Activated CD8-positive, alpha-beta T cell treated with anti-CD3 and anti-CD28 coated beads, Interleukin-2, amount 10 ng/mL, durations not matched to agents 7 days and 5 days (primary cell): ENCODE results near the gene NHLRC4. TPM values are rescaled to one million over a fixed set of nuclear protein-coding genes. Genes with fewer than 3 reads are reported as not detected.

Experiments
- ATAC-seq: fragments of 150-1000 bp; cut with Tn5 transposase; one replicate; pipeline ENCODE4 v1.10.0; 2021; ENCODE audit warnings: moderate library complexity
- CTCF ChIA-PET: fragments of 350-600 bp; sonication (Branson Sonifier 250); formaldehyde crosslinking; loops from one replicate; lab custom pipeline; 2021; ENCODE audit warnings: antibody characterized with exemption; lab: Charles Lee
- POLR2A ChIA-PET: fragments of 350-600 bp; sonication (Branson Sonifier 250); formaldehyde crosslinking; loops from one replicate; lab custom pipeline; 2021; ENCODE audit warnings: antibody characterized with exemption; lab: Charles Lee
- DNase-seq: peaks from one replicate; pipeline ENCODE4 v3.0.0-alpha.2; 2020
- H3K27ac Mint-ChIP-seq: one replicate; pipeline ENCODE4 v1.8.0; 2021; ENCODE audit warnings: mild to moderate bottlenecking, mixed read lengths
- H3K27me3 Mint-ChIP-seq: one replicate; pipeline ENCODE4 v1.8.0; 2021; ENCODE audit warnings: low read depth, mixed read lengths
- H3K36me3 Mint-ChIP-seq: one replicate; pipeline ENCODE4 v1.8.0; 2021; ENCODE audit warnings: low read depth, mixed read lengths
- H3K4me1 Mint-ChIP-seq: one replicate; pipeline ENCODE4 v1.8.0; 2021; ENCODE audit warnings: low read depth, mixed read lengths
- H3K4me3 Mint-ChIP-seq: one replicate; pipeline ENCODE4 v1.8.0; 2021; ENCODE audit warnings: mild to moderate bottlenecking, mixed read lengths
- H3K9me3 Mint-ChIP-seq: one replicate; pipeline ENCODE4 v1.8.0; 2022; ENCODE audit warnings: mixed read lengths; ENCODE audit not compliant: insufficient read depth
- total RNA-seq, 2 experiments: library from RNA; stranded (reverse); gene quantifications; one replicate each; pipeline ENCODE4 v1.2.3, GENCODE V29; 2021

NHLRC4 gene
- total RNA-seq, 2 experiments from 2014 or later: 1.6 TPM

DNA sequence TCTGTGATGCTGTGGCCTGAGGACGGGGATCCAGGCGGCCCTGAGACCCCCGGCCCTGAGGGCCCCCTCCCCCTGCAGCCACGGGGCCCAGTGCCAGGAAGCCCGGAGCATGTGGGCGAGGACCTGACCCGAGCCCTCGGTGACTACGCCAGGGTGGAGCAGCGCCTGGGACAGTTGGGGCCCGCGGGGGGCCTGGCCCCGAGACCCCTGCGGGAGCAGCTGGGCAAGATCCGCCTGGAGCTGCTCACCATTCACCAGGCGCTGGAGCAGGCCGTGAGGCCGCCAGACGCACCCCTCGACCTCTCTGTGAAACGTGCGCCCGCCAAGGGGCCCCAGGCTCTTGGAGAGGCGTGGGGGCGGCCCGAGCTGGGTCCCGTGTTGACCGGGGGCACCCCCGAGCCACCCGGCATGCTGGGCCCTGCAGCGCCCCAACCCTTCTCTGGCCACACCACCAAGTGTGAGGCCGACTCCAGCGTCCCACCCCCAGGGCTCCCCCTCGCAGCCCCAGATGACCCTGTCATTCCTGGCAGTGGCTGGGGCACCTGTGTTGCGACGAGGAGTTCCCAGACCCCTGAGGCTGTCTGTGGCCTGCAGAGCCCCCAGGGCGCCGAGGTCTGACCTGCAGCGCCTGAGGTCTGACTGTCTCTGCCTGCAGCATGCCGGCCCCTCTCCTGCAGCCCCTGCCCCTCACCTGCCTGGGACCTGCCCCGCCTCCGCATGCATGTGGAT lies 2.0 kb upstream of the NHLRC4 start:
- DNase-seq (no peak), ATAC-seq (no peak)
- Mint-ChIP-seq H3K4me3 (no peak overlapping the region), H3K27ac (no peak overlapping the region), H3K27me3 (peaks cover 5% of the 10 kb centered on the region), H3K36me3 (no peaks in the 10 kb centered on the region), H3K4me1 (peaks cover 18% of the 10 kb centered on the region), H3K9me3 (no peaks in the 10 kb centered on the region)
- ChIA-PET CTCF (interaction anchor here (0.9 kb wide), 1 partner anchor 72 kb away, joined by 3 read pairs; the partner anchor contains the start of gene METTL26), POLR2A (no interaction called here)

DNA sequence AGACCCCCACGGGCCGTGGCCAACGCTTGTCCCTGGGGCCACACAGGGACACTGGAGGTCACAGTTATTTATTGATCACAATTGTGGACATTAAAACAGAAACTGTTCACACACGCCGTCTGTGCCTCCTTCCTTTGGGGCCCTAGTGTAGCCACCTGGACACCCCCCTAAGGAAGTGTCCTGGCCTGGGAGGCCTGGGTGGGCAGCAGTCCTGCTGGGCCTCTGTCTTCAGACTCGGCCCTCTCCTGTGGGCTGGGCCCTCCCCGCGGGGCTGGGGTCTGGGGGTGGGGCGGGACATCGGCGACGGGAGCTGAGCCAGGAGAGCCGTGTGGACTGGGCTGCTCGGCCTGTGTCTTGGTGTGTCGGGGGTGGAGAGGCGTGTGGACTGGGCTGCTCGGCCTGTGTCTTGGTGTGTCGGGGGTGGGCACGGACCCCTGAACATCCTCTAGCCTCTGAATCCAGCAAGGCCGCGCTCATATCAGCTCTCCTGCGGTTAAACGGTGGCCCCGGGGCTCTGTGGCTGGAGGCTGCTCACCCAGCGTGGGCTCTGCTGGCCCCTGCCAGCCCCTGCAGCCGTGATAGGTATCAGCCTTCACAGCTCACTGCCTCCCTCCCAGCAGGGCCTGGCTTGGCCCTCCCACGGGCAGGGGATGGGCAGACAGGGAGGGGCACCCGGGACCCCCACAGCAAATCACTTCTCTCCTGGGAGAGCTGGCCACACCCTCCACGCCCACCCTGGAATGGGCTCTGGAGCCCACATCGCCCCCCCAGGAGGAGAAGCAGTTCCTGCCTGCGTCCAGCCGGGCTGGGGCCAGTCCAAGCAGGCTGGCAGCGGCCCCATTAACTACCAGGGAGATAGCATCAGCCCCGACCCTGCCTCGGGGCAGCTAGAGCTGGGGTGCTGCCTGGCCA lies 1.1 kb upstream of the NHLRC4 start:
- H3K4me3 Mint-ChIP-seq: no peak overlapping the region
- peaks cover 5% of the 10 kb centered on the region for H3K27me3 Mint-ChIP-seq
- ATAC-seq (no peak), DNase-seq (no peak)
- ChIA-PET POLR2A (interaction anchor here (1.3 kb wide), 1 partner anchor 37 kb away, joined by 3 read pairs; no protein-coding TSS in a partner anchor), CTCF (interaction anchor here (0.9 kb wide), 1 partner anchor 71 kb away, joined by 3 read pairs; the partner anchor contains the start of gene METTL26)
- no peak overlapping the region for H3K27ac Mint-ChIP-seq
- no peaks in the 10 kb centered on the region for H3K36me3 Mint-ChIP-seq
- peaks cover 20% of the 10 kb centered on the region for H3K4me1 Mint-ChIP-seq
- H3K9me3 Mint-ChIP-seq: no peaks in the 10 kb centered on the region

DNA sequence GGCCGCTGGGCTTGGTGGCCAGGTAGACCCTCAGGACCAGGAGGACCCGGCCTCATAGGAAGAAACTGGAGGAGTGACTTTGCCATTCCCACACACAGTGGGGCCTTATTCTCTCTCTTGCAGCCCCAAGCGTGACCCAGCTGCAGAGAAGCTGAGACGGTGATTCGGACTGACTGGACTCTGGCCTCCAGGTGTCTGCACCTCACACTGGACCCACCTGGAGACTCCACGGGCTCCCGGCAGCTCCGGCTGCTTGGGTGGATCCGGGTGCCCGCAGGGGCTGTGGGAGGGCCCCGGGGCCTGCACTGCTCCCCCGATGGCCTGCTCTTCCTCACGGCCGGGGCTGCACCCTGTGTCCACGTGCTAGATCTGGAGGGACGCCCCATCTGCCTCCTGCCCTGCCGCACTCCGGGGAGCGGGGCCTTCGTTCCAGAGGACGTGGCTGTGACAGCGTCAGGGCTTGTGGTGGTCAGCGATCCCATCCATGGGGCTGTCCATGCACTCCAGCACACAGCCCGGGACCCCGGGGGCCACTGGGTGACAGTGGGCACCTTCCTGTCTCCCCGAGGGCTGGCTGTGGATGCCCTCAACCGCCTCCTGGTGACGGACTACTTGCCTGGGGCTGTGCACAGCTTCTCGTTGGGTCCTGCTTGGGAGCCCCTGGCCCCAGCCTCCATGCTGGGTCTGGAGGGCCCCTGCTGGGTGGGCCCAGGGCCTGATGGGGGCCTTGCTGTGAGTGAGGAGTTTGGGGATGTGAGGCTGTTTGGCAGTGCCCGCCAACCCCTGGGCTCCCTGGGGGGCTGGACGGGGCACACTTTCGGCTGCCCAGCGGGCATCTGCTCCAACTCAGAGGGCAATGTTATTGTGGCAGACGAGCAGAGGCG lies 810 bp downstream of the NHLRC4 start:
- H3K9me3 Mint-ChIP-seq: no peaks in the 10 kb centered on the region
- ChIA-PET POLR2A (interaction anchor here (0.5 to 1.3 kb wide), 2 partner anchors 9 to 230 kb away, joined by 3 read pairs; no protein-coding TSS in a partner anchor), CTCF (interaction anchor here (1.1 kb wide), 1 partner anchor 9 kb away, joined by 3 read pairs; no protein-coding TSS in a partner anchor)
- no peaks in the 10 kb centered on the region for H3K27me3 Mint-ChIP-seq
- peak overlapping the region; percentile 78 for H3K27ac Mint-ChIP-seq
- DNase-seq (no peak), ATAC-seq (no peak)
- H3K4me3 Mint-ChIP-seq: peak overlapping the region; percentile 58
- no peaks in the 10 kb centered on the region for H3K36me3 Mint-ChIP-seq
- H3K4me1 Mint-ChIP-seq: peaks cover 31% of the 10 kb centered on the region

DNA sequence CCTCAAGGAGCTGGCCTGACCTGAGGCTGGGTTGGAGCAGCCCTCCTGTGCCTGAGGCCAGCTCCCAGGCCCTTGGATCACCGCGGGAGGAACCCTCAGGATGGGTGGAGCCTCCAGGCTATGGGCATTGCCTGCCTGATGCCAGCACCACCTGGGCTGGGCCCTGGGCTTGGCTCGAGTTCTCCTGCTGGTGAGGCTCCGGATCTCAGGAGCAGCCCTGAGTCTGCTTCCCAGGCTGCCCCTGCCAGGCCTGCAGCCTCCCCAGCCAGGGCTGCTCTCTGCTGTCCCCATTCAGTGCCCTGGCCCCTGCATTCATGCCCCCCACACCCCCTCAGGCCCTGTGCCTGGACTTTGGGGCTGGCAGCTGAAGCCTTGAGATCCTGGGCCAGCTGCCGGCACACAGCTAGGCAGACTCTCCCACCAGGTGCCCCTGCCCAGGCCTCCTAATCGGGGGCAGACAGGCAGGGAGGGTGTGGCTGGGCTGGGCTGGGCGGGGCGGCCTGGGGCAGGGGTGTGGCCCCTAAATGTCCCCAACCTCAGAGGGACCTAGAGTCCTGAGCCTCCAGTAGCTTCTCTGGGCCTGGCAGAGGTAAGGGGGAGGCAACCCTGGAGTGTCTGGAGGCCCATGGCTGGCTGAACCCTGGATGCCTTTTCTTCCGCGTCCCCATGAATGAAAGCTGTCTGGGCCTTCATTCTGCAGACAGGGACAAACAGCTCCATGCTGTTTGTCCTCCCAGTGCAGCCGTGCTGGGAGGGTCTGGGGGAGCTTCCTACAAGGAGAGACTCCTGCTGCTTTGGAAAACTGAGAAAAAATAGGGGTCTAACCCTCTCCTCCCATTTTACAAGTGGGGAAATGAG lies 1.8 kb downstream of the NHLRC4 start:
- CTCF ChIA-PET: interaction anchor here (1.1 kb wide), 1 partner anchor 10 kb away, joined by 3 read pairs; no protein-coding TSS in a partner anchor
- H3K27me3 Mint-ChIP-seq: no peaks in the 10 kb centered on the region
- peak overlapping the region; percentile 85 for H3K4me3 Mint-ChIP-seq

DNA sequence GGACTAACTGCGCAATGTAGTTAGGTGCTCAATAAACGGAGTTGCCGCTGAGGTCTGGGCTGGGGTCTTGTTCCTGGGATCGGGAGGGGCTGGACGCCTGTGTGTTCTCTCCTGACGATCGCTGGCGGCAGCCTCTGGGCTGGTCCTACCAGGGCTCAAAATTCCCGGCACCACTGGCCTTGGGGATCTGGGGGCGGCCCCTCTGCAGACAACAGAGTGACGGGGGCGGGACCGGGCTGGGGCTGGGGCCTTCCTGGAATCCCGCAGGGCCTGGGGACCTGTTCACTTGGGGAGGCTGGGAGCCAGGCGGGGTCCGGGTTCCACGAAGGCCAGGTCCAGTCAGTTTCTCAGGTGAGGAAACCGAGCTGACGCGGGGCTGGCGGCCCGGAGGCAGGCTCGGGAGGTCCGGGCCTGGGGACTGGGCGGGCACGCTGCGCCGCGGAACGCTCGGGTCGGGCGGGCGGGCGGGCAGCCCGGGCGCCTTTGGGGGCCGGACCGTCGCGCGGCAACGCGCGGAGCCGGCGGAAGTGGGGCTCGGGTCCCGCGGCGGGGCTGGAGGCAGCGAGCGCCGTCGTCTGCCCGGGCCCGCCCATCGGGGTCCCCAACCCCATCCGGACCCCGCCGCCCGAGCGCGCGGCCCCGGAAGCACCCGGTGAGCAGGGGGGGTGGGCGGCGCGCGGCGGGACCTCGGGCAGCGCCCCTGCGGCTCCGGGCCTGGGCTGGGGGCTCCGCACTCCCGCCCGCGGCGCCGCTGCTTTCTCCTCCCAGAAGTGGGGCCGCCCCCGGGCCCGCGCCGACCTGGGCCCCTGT lies 2.8 kb downstream of the NHLRC4 start, which contains the start of gene PIGQ:
PIGQ (plus strand) TSS at position 524 of the 810 bp plus-strand sequence. CDS start 4,107 bp downstream, outside the sequence.
- H3K4me1 Mint-ChIP-seq: peaks cover 31% of the 10 kb centered on the region
- no peaks in the 10 kb centered on the region for H3K36me3 Mint-ChIP-seq
- DNase-seq (peak; percentile 68), ATAC-seq (peak; percentile 83)
- POLR2A ChIA-PET: interaction anchor here (0.6 to 1.5 kb wide), 3 partner anchors 41 to 121 kb away, joined by 3 read pairs; partner anchors contain the start of genes WDR24 and WDR90
- H3K27me3 Mint-ChIP-seq: no peaks in the 10 kb centered on the region
- peak within 1 kb of the TSS; percentile 87 for H3K27ac Mint-ChIP-seq
- CTCF ChIA-PET: no interaction called here
- no peaks in the 10 kb centered on the region for H3K9me3 Mint-ChIP-seq
- H3K4me3 Mint-ChIP-seq: peak within 1 kb of the TSS; percentile 85

More for the DNA sequence above, 1.8 kb downstream of the NHLRC4 start:
- DNase-seq (no peak), ATAC-seq (no peak)
- H3K36me3 Mint-ChIP-seq: no peaks in the 10 kb centered on the region
- POLR2A ChIA-PET: interaction anchor here (0.5 to 1.5 kb wide), 4 partner anchors 40 to 231 kb away, joined by 3 to 4 read pairs (median 3); partner anchors contain the start of gene WDR24
- H3K9me3 Mint-ChIP-seq: no peaks in the 10 kb centered on the region
- H3K27ac Mint-ChIP-seq: peak overlapping the region; percentile 87
- H3K4me1 Mint-ChIP-seq: peaks cover 31% of the 10 kb centered on the region

DNA sequence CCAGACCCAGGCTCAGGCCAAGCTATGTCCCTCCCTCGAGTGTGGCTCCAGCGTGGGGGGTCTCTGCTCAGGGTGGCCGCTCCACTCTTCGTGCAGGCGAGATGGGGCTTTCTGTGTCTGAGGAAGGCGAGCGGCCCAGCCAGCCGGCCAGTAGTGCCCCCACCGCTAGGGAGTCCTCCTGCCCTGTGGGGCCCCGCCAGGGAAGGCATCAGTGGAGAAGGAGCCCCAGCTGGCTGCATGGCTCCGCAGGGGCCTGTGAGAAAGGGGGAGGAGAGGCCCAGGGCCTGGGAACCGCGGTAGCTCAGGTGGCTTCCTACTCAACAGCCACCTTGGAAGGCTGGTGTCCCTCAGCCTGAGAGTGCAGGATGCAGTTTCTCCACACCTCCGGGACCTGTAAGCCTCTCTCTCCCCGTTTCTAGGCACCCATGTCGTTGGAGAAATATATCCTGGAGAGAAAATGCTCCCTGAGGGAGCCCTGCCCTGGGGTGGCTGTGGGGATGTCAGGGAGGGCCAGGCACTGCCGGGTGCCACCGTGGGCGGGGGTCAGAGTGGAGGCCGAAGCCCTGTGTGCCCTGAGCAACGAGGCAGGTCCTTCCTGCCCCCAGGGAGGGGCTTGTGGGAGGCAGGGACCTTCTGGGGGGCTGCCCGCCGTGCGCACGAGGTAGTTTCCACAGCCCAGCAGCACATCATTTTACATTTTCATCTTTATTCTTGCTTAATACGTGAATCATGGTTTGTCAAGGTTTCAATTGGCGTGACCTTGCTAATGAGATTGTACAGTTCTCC lies 6.3 kb downstream of the NHLRC4 start:
- Mint-ChIP-seq H3K27ac (no peak overlapping the region), H3K4me1 (peaks cover 23% of the 10 kb centered on the region), H3K9me3 (no peaks in the 10 kb centered on the region), H3K36me3 (no peaks in the 10 kb centered on the region), H3K27me3 (no peaks in the 10 kb centered on the region), H3K4me3 (no peak overlapping the region)
- CTCF ChIA-PET: no interaction called here
- ATAC-seq: no peak
- POLR2A ChIA-PET: interaction anchor here (0.7 kb wide), 2 partner anchors 16 to 310 kb away, joined by 3 read pairs; no protein-coding TSS in a partner anchor
- no peak for DNase-seq

DNA sequence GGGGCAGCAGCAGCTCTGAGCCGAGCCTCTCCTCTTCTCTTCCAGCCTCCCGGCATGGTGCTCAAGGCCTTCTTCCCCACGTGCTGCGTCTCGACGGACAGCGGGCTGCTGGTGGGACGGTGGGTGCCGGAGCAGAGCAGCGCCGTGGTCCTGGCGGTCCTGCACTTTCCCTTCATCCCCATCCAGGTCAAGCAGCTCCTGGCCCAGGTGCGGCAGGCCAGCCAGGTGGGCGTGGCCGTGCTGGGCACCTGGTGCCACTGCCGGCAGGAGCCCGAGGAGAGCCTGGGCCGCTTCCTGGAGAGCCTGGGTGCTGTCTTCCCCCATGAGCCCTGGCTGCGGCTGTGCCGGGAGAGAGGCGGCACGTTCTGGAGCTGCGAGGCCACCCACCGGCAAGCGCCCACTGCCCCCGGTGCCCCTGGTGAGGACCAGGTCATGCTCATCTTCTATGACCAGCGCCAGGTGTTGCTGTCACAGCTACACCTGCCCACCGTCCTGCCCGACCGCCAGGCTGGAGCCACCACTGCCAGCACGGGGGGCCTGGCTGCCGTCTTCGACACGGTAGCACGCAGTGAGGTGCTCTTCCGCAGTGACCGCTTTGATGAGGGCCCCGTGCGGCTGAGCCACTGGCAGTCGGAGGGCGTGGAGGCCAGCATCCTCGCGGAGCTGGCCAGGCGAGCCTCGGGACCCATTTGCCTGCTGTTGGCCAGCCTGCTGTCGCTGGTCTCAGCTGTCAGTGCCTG lies 7.4 kb downstream of the NHLRC4 start:
- Mint-ChIP-seq H3K4me1 (peaks cover 22% of the 10 kb centered on the region), H3K36me3 (no peaks in the 10 kb centered on the region), H3K9me3 (no peaks in the 10 kb centered on the region), H3K27ac (no peak overlapping the region), H3K4me3 (no peak overlapping the region), H3K27me3 (no peaks in the 10 kb centered on the region)
- ATAC-seq: no peak
- ChIA-PET POLR2A (interaction anchor here (0.7 kb wide), 1 partner anchor 311 kb away, joined by 3 read pairs; no protein-coding TSS in a partner anchor), CTCF (no interaction called here)
- DNase-seq: no peak

DNA sequence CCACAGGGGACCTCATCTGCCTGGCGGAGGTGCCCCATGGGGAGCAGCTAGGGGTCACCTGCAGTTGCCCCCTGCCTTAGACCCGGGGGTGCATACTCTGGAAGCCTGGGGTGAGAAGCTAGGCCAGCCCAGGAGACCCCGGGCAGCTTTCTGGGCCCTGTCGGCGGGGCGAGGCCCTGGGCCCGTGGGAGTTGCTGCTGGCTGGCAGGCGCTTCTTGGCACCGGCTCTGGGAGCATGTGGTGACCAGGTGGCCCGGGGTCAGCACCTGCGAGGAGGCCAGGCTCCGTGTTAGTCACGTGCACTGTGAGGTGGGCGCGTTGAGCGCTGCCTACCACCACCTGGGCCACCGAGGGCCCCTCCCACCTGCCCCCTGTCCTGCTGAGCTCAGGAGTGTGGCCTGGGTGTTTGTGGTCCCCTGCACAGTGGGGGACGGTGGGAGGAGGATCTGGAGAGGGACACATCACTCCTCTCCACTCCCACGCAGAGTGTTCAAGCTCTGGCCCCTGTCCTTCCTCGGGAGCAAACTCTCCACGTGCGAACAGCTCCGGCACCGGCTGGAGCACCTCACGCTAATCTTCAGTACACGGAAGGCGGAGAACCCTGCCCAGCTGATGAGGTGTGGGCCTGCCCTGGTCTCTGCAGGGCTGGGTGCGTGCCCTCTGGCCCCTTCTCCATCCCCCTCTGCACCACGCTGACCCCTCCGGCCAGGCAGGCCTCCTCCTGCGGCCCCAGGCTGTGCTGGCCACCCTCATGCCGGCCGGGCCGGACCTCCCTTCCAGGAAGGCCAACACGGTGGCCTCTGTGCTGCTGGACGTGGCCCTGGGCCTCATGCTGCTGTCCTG lies 8.8 kb downstream of the NHLRC4 start:
- ATAC-seq: no peak
- Mint-ChIP-seq H3K4me1 (peaks cover 18% of the 10 kb centered on the region), H3K9me3 (no peaks in the 10 kb centered on the region), H3K4me3 (no peak overlapping the region), H3K36me3 (no peaks in the 10 kb centered on the region), H3K27ac (no peak overlapping the region), H3K27me3 (no peaks in the 10 kb centered on the region)
- ChIA-PET POLR2A (interaction anchor here (0.5 kb wide), 1 partner anchor 124 kb away, joined by 3 read pairs; no protein-coding TSS in a partner anchor), CTCF (no interaction called here)
- no peak for DNase-seq
